ENCODE results near the gene IRF2BP2.

- TF ChIP-seq, protein P1, sequence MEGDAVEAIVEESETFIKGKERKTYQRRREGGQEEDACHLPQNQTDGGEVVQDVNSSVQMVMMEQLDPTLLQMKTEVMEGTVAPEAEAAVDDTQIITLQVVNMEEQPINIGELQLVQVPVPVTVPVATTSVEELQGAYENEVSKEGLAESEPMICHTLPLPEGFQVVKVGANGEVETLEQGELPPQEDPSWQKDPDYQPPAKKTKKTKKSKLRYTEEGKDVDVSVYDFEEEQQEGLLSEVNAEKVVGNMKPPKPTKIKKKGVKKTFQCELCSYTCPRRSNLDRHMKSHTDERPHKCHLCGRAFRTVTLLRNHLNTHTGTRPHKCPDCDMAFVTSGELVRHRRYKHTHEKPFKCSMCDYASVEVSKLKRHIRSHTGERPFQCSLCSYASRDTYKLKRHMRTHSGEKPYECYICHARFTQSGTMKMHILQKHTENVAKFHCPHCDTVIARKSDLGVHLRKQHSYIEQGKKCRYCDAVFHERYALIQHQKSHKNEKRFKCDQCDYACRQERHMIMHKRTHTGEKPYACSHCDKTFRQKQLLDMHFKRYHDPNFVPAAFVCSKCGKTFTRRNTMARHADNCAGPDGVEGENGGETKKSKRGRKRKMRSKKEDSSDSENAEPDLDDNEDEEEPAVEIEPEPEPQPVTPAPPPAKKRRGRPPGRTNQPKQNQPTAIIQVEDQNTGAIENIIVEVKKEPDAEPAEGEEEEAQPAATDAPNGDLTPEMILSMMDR (IDR thresholded peaks at IDR 0.05), result no peak
- TF ChIP-seq POLR2A (IDR thresholded peaks at IDR 0.05), result no peak
Measured at GRCh38 chr1:234573711-234574299, 36.2 kb downstream of the IRF2BP2 start.

Measured in lower leg skin (tissue), 3 donors.